ENCODE measurements around the gene FBXL7.

DNA sequence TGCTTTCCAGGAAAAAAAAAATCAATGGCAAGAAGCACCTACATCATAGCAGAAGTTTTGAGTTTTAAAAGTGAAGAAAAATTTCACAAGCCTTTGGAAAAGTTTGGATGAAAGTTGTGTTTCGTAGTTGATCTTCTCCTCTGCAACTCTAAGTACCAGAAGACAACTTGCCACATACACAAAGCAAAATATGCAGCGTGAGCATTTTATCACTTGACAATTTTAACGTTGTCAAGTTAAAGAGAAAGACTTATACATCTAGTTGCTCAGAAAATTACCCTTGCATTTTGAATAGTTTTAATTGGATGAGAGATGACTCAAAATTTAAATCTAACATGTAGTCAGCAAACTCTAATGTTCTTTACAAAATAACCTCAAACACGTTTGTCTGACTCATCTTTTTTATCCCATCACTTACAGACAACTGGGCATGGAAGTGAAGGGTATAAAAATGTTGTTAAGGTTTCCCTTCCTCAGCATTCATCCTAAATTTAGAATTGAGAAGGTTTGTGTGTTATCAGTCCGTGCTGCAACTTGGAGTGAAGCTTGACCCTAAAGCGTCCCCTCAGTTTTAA lies 466.2 kb downstream of the FBXL7 start:
- TF ChIP-seq CTCF (conservative IDR thresholded peaks at IDR 0.05 in 1 of 2, IDR thresholded peaks at IDR 0.05 in 1 of 2; ENCODE audit: low read depth in 1 of 2, low read length in 2 of 2), result no peak
- no peak for TF ChIP-seq EZH2 (IDR thresholded peaks at IDR 0.05; ENCODE audit: low read length, missing control alignments)

All from fibroblast of lung (primary cell).